ENCODE measurements around the gene NMNAT2. TPM values are rescaled to one million over a fixed set of nuclear protein-coding genes. Genes with fewer than 3 reads are reported as not detected.

Gene NMNAT2
- polyA plus RNA-seq, 1 donor from 2014 or later: 43.8 TPM

DNA sequence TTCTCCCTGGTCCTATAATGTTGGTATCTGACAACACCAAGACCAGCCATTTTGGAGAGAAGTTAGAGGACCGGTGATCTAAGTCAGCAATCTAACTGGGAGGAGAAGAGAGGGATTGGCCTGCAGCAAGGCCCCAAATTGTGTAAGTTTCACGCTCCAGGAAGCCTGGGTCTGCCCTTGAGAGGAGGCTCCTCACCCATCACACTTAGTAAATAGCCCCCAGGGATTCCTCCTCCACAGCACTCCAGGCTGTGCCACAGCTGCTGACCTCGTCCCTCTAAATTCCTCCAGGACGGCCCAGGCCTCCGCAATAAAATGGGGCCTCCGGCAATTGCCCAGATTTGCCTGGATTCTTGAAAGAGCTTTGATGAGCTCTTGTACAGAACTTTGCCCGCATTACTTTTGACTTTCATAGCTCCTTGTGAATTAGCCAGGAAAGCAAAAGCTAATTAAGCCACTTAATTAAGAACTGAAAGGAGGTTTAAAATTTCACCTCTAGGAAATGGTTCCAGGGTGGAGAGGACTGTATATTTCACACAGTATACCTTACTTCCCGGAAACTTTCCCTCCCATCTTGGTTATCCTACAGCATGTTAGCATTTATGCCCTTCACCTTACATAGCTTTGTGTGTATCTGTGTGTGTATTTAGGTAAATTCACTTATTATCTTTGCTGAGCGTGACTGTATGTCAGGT, 141.6 kb downstream of the NMNAT2 start:
- H4K20me1 ChIP-seq (ENCODE audit: insufficient read depth): no peaks in the 10 kb centered on the region
- H3K9me3 ChIP-seq (ENCODE audit: low read length): no peaks in the 10 kb centered on the region
- peaks cover 9% of the 10 kb centered on the region for H3K36me3 ChIP-seq (ENCODE audit: insufficient read depth, low read length)
- no peak overlapping the region for H3K4me2 ChIP-seq (ENCODE audit: low read length)
- H3K79me2 ChIP-seq (replicated peaks; ENCODE audit: insufficient read depth, low read length): no peaks in the 10 kb centered on the region
- H3K4me3 ChIP-seq (ENCODE audit: low read length): no peak overlapping the region
- no peak for TF ChIP-seq MXI1 (conservative IDR thresholded peaks at IDR 0.05; ENCODE audit: poor library complexity, severe bottlenecking)
- TF ChIP-seq RAD21 (conservative IDR thresholded peaks at IDR 0.05): no peak
- TF ChIP-seq, protein P1, sequence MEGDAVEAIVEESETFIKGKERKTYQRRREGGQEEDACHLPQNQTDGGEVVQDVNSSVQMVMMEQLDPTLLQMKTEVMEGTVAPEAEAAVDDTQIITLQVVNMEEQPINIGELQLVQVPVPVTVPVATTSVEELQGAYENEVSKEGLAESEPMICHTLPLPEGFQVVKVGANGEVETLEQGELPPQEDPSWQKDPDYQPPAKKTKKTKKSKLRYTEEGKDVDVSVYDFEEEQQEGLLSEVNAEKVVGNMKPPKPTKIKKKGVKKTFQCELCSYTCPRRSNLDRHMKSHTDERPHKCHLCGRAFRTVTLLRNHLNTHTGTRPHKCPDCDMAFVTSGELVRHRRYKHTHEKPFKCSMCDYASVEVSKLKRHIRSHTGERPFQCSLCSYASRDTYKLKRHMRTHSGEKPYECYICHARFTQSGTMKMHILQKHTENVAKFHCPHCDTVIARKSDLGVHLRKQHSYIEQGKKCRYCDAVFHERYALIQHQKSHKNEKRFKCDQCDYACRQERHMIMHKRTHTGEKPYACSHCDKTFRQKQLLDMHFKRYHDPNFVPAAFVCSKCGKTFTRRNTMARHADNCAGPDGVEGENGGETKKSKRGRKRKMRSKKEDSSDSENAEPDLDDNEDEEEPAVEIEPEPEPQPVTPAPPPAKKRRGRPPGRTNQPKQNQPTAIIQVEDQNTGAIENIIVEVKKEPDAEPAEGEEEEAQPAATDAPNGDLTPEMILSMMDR (IDR thresholded peaks at IDR 0.05; ENCODE audit: poor library complexity, severe bottlenecking): no peak
- no peak for TF ChIP-seq EZH2 (IDR thresholded peaks at IDR 0.05; ENCODE audit: borderline replicate concordance, insufficient read depth, low read length, poor library complexity, severe bottlenecking)
- no peak for TF ChIP-seq TAF1 (IDR thresholded peaks at IDR 0.05; ENCODE audit: low read depth)
- TF ChIP-seq POLR2AphosphoS5 (IDR thresholded peaks at IDR 0.05): no peak
- no peak for TF ChIP-seq EP300 (conservative IDR thresholded peaks at IDR 0.05; ENCODE audit: poor library complexity, severe bottlenecking)
- TF ChIP-seq SMC3 (conservative IDR thresholded peaks at IDR 0.05; ENCODE audit: poor library complexity): no peak
- H3K27me3 ChIP-seq (ENCODE audit: insufficient read depth, low read depth, low read length): no peaks in the 10 kb centered on the region
- H3K27ac ChIP-seq (ENCODE audit: low read length): no peak overlapping the region
- H3F3A ChIP-seq (ENCODE audit: insufficient read depth, low read length, poor library complexity, severe bottlenecking): no peaks in the 10 kb centered on the region
- H3K9me2 ChIP-seq (ENCODE audit: insufficient read depth, low read length): no peaks in the 10 kb centered on the region
- no peak overlapping the region for H2AFZ ChIP-seq (ENCODE audit: low read depth, low read length)
- H3K9ac ChIP-seq (ENCODE audit: low read length): no peak overlapping the region

DNA sequence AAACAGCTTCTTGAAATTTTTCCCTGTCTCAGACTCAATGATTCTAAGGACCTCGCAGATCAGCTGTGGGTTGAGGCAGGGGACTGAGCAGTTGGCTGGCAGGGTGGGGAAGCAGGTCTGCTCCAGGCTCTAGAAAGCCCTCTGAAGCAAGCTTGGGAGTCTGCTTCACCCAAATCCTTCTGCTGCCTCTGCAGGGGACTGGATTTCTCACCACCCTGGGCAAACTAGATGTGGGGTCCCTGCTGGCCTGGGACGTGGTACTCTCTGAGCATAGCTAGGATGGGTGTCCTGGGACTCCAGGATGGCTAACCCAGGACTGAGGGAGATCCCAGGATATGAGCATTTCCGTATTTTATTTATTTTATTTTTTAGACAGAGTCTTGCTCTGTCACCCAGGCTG, 142.9 kb downstream of the NMNAT2 start:
- no peak overlapping the region for H2AFZ ChIP-seq (ENCODE audit: low read depth, low read length)
- H3K79me2 ChIP-seq (replicated peaks; ENCODE audit: insufficient read depth, low read length): no peaks in the 10 kb centered on the region
- H3F3A ChIP-seq (ENCODE audit: insufficient read depth, low read length, poor library complexity, severe bottlenecking): no peaks in the 10 kb centered on the region
- TF ChIP-seq, protein P1 (IDR thresholded peaks at IDR 0.05; ENCODE audit: poor library complexity, severe bottlenecking): no peak
- TF ChIP-seq RAD21 (conservative IDR thresholded peaks at IDR 0.05) (no peak), EZH2 (IDR thresholded peaks at IDR 0.05; ENCODE audit: borderline replicate concordance, insufficient read depth, low read length, poor library complexity, severe bottlenecking) (no peak), MXI1 (conservative IDR thresholded peaks at IDR 0.05; ENCODE audit: poor library complexity, severe bottlenecking) (no peak), EP300 (conservative IDR thresholded peaks at IDR 0.05; ENCODE audit: poor library complexity, severe bottlenecking) (no peak), TAF1 (IDR thresholded peaks at IDR 0.05; ENCODE audit: low read depth) (no peak), POLR2AphosphoS5 (IDR thresholded peaks at IDR 0.05) (no peak), SMC3 (conservative IDR thresholded peaks at IDR 0.05; ENCODE audit: poor library complexity) (no peak)
- TF ChIP-seq, protein P2, sequence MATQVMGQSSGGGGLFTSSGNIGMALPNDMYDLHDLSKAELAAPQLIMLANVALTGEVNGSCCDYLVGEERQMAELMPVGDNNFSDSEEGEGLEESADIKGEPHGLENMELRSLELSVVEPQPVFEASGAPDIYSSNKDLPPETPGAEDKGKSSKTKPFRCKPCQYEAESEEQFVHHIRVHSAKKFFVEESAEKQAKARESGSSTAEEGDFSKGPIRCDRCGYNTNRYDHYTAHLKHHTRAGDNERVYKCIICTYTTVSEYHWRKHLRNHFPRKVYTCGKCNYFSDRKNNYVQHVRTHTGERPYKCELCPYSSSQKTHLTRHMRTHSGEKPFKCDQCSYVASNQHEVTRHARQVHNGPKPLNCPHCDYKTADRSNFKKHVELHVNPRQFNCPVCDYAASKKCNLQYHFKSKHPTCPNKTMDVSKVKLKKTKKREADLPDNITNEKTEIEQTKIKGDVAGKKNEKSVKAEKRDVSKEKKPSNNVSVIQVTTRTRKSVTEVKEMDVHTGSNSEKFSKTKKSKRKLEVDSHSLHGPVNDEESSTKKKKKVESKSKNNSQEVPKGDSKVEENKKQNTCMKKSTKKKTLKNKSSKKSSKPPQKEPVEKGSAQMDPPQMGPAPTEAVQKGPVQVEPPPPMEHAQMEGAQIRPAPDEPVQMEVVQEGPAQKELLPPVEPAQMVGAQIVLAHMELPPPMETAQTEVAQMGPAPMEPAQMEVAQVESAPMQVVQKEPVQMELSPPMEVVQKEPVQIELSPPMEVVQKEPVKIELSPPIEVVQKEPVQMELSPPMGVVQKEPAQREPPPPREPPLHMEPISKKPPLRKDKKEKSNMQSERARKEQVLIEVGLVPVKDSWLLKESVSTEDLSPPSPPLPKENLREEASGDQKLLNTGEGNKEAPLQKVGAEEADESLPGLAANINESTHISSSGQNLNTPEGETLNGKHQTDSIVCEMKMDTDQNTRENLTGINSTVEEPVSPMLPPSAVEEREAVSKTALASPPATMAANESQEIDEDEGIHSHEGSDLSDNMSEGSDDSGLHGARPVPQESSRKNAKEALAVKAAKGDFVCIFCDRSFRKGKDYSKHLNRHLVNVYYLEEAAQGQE (IDR thresholded peaks at IDR 0.05; ENCODE audit: borderline replicate concordance): no peak
- no peaks in the 10 kb centered on the region for H4K20me1 ChIP-seq (ENCODE audit: insufficient read depth)
- H3K9me3 ChIP-seq (ENCODE audit: low read length): no peaks in the 10 kb centered on the region
- H3K27me3 ChIP-seq (ENCODE audit: insufficient read depth, low read depth, low read length): no peaks in the 10 kb centered on the region
- H3K9ac ChIP-seq (ENCODE audit: low read length): no peak overlapping the region
- no peak overlapping the region for H3K4me2 ChIP-seq (ENCODE audit: low read length)
- H3K4me3 ChIP-seq (ENCODE audit: low read length): no peak overlapping the region
- H3K27ac ChIP-seq (ENCODE audit: low read length): no peak overlapping the region
- no peaks in the 10 kb centered on the region for H3K9me2 ChIP-seq (ENCODE audit: insufficient read depth, low read length)
- H3K36me3 ChIP-seq (ENCODE audit: insufficient read depth, low read length): peaks cover 9% of the 10 kb centered on the region
